OCI-LY7 (cell line): ENCODE measurements around the gene REEP3.

Source experiments
- EZH2phosphoT487 ChIP-seq: fragments of 200-600 bp; sonication (generic); IDR thresholded peaks from 2 replicates; pipeline ENCODE4 v1.6.1; 2018; ENCODE audit warnings: low read depth, borderline replicate concordance, mild to moderate bottlenecking, mixed run types, antibody characterized with exemption, low read length, moderate library complexity, mixed read lengths
- TF ChIP-seq, protein P1 (sequence below): fragments of 200-600 bp; sonication (generic); conservative IDR thresholded peaks from 2 replicates; pipeline ENCODE4 v1.5.1; 2014; ENCODE audit warnings: mild to moderate bottlenecking, antibody characterized with exemption, low read length, moderate library complexity, mixed read lengths

GRCh38 chr10:63504145-63504881 is 16.9 kb upstream of the REEP3 start:
- TF ChIP-seq, protein P1, sequence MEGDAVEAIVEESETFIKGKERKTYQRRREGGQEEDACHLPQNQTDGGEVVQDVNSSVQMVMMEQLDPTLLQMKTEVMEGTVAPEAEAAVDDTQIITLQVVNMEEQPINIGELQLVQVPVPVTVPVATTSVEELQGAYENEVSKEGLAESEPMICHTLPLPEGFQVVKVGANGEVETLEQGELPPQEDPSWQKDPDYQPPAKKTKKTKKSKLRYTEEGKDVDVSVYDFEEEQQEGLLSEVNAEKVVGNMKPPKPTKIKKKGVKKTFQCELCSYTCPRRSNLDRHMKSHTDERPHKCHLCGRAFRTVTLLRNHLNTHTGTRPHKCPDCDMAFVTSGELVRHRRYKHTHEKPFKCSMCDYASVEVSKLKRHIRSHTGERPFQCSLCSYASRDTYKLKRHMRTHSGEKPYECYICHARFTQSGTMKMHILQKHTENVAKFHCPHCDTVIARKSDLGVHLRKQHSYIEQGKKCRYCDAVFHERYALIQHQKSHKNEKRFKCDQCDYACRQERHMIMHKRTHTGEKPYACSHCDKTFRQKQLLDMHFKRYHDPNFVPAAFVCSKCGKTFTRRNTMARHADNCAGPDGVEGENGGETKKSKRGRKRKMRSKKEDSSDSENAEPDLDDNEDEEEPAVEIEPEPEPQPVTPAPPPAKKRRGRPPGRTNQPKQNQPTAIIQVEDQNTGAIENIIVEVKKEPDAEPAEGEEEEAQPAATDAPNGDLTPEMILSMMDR, result no peak
- no peak for TF ChIP-seq EZH2phosphoT487
